ENCODE measurements around the gene ANKS1B. TPM values are rescaled to one million over a fixed set of nuclear protein-coding genes. Genes with fewer than 3 reads are reported as not detected.

Gene ANKS1B
- total and polyA plus RNA-seq, 10 of the 15 experiments (the other 5 are each of a cell fraction or from before 2014, with no cell fraction given), result 0.16 to 1.3 (median 0.82) TPM; not detected in 7

GRCh38 chr12:98725476-98726247 is 1259.1 kb downstream of the ANKS1B start (continued):
- TF ChIP-seq ZNF592 (IDR thresholded peaks at IDR 0.05) (0 out of 2 replicates have a peak, but pooled peaks have one; percentile 6), STAT1 (conservative IDR thresholded peaks at IDR 0.05) (no peak), MXI1 (IDR thresholded peaks at IDR 0.05; ENCODE audit: low read depth, low read length) (no peak), HDGF (IDR thresholded peaks at IDR 0.05) (no peak), PRDM15 (CRISPR knock-in tag; IDR thresholded peaks at IDR 0.05) (no peak), TCF3 (IDR thresholded peaks at IDR 0.05; ENCODE audit: borderline replicate concordance, insufficient read depth, low read depth, low read length) (no peak), RB1 (IDR thresholded peaks at IDR 0.05; ENCODE audit: borderline replicate concordance) (no peak), USF2 (IDR thresholded peaks at IDR 0.05; ENCODE audit: borderline replicate concordance, low read depth, low read length) (no peak), ZNF217 (IDR thresholded peaks at IDR 0.05) (no peak), GATAD2B (conservative IDR thresholded peaks at IDR 0.05; ENCODE audit: low read depth) (no peak), SMC3 (IDR thresholded peaks at IDR 0.05; ENCODE audit: borderline replicate concordance, low read length) (peak; percentile 42; the same call in 1 of the 2 replicates), CHD2 (IDR thresholded peaks at IDR 0.05; ENCODE audit: borderline replicate concordance, low read depth, low read length) (no peak), NFXL1 (IDR thresholded peaks at IDR 0.05; ENCODE audit: borderline replicate concordance) (no peak), DPF2 (IDR thresholded peaks at IDR 0.05) (no peak), NRF1 (conservative IDR thresholded peaks at IDR 0.05; ENCODE audit: low read depth, low read length) (no peak), CHD4 (IDR thresholded peaks at IDR 0.05) (no peak)
- TF ChIP-seq, protein P1, sequence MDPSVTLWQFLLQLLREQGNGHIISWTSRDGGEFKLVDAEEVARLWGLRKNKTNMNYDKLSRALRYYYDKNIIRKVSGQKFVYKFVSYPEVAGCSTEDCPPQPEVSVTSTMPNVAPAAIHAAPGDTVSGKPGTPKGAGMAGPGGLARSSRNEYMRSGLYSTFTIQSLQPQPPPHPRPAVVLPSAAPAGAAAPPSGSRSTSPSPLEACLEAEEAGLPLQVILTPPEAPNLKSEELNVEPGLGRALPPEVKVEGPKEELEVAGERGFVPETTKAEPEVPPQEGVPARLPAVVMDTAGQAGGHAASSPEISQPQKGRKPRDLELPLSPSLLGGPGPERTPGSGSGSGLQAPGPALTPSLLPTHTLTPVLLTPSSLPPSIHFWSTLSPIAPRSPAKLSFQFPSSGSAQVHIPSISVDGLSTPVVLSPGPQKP (IDR thresholded peaks at IDR 0.05; ENCODE audit: low read depth, low read length), result no peak
